ENCODE results near the gene SORT1.

- TF ChIP-seq POLR2AphosphoS5 (IDR thresholded peaks at IDR 0.05) = no peak
- TF ChIP-seq CTCF (IDR thresholded peaks at IDR 0.05) = no peak
- TF ChIP-seq POLR2A (IDR thresholded peaks at IDR 0.05; ENCODE audit: low read depth) = no peak
- no peak for TF ChIP-seq EP300 (IDR thresholded peaks at IDR 0.05)
Measured at GRCh38 chr1:109427171-109427467, 29.4 kb upstream of the SORT1 start.
